K562 (cell line): ENCODE data around the gene VPREB3. TPM values are rescaled to one million over a fixed set of nuclear protein-coding genes. Genes with fewer than 3 reads are reported as not detected.

Source experiments
- CBFA2T2 ChIP-seq: fragments of 450-650 bp; conservative IDR thresholded peaks from 2 replicates; pipeline ENCODE4 v1.6.1; 2017; ENCODE audit warnings: mild to moderate bottlenecking
- FOXK2 ChIP-seq, 2 experiments: fragments of 450-650 bp; IDR thresholded peaks in 1 of 2; conservative IDR thresholded peaks in 1 of 2; 2 replicates each; pipeline ENCODE4 v1.6.1; 2016; ENCODE audit warnings: low read depth in 2 of 2, mild to moderate bottlenecking in 1 of 2
- HIVEP1 ChIP-seq: fragments of 250-450 bp; sonication (Bioruptor Pico); IDR thresholded peaks from 2 replicates; pipeline ENCODE4 v1.4.0; 2020; ENCODE audit warnings: mild to moderate bottlenecking
- MAFK ChIP-seq: IDR thresholded peaks from 2 replicates; pipeline ENCODE4 v1.6.1; 2011; ENCODE audit warnings: low read length, improper control_type of control experiment
- MECOM ChIP-seq: fragments of 250-450 bp; sonication (Bioruptor Pico); IDR thresholded peaks from 2 replicates; pipeline ENCODE4 v1.8.0; 2022; ENCODE audit warnings: inconsistent platforms
- PHF20 ChIP-seq: fragments of 450-650 bp; IDR thresholded peaks from 2 replicates; pipeline ENCODE4 v1.6.1; 2018; ENCODE audit not compliant: partially characterized antibody
- RNF2 ChIP-seq: sonication (generic); IDR thresholded peaks from 2 replicates; pipeline ENCODE4 v1.6.1; 2016
- SIRT6 ChIP-seq: IDR thresholded peaks from one replicate; pipeline ENCODE4 v1.6.1; 2012; ENCODE audit warnings: low read depth, mild to moderate bottlenecking, control low read depth, inconsistent platforms, low read length, moderate library complexity
- SNRNP70 ChIP-seq: fragments of 200-400 bp; formaldehyde crosslinking; optimal IDR thresholded peaks from 2 replicates; pipeline ENCODE3; 2017; ENCODE audit warnings: low read depth, low read length
- TAF1 ChIP-seq: IDR thresholded peaks from 2 replicates; pipeline ENCODE4 v1.6.1; 2011; ENCODE audit warnings: mild to moderate bottlenecking, low read length, moderate library complexity; ENCODE audit not compliant: insufficient read depth, control insufficient read depth, severe bottlenecking; ENCODE audit errors: extremely low read depth
- TAF7 ChIP-seq: fragments of 450-650 bp; IDR thresholded peaks from 2 replicates; pipeline ENCODE4 v1.6.1; 2016; ENCODE audit warnings: missing genetic modification characterization, missing compliant biosample characterization
- TAF9B ChIP-seq: fragments of 450-650 bp; IDR thresholded peaks from 2 replicates; pipeline ENCODE4 v1.6.1; 2018; ENCODE audit warnings: mild to moderate bottlenecking; ENCODE audit not compliant: partially characterized antibody
- TRIM24 ChIP-seq, 2 experiments: fragments of 450-650 bp; IDR thresholded peaks; 2 replicates each; pipeline ENCODE4 v1.6.1; 2016
- ZNF436 ChIP-seq: fragments of 250-450, 450-650 bp; sonication (Bioruptor Pico); formaldehyde crosslinking; IDR thresholded peaks from 2 replicates; pipeline ENCODE4 v1.7.0; 2020; ENCODE audit warnings: mild to moderate bottlenecking
- ZNF507 ChIP-seq: conservative IDR thresholded peaks from 2 replicates; pipeline ENCODE4 v1.6.1; 2017; ENCODE audit warnings: missing genetic modification characterization, missing compliant biosample characterization
- ZNF778 ChIP-seq: fragments of 450-650 bp; formaldehyde crosslinking; IDR thresholded peaks from 2 replicates; pipeline ENCODE4 v1.4.0; 2020; ENCODE audit warnings: mild to moderate bottlenecking, moderate library complexity
- ZNF780A ChIP-seq: fragments of 250-450 bp; sonication (Bioruptor Pico); IDR thresholded peaks from 2 replicates; pipeline ENCODE4 v1.5.0; 2021; ENCODE audit warnings: mild to moderate bottlenecking
- polyA plus RNA-seq, 8 experiments: library from polyadenylated mRNA; depleted of rRNA in 4 of 8; stranded (reverse) in 5 of 8; unstranded in 3 of 8; fragments of >200 nt; fragmentation: Nextera tagmentation in 2 of 8; fragmentation: Illumina TruSeq in 1 of 8; extraction: Ambion mirVana in 2 of 8; extraction: Trizol in 1 of 8; gene quantifications; 2 replicates each; pipeline versions ENCODE4 v1.2.1 to v1.2.3, GENCODE V29; 2011 to 2014; ENCODE audit warnings: inconsistent platforms in 1 of 8, missing spikeins in 1 of 8
- total RNA-seq, 7 experiments: library from RNA; depleted of rRNA in 6 of 7; stranded (reverse); fragments of >200 nt in 6 of 7; fragmentation: Illumina TruSeq in 2 of 7; extraction: Trizol in 2 of 7; gene quantifications; 2 replicates each; pipeline versions ENCODE4 v1.2.1 to v1.2.3, GENCODE V29; 2011 to 2021; ENCODE audit warnings: low replicate concordance in 1 of 7
- TF ChIP-seq, protein P1 (sequence below): fragments of 250-450 bp; sonication (Bioruptor Pico); IDR thresholded peaks from 2 replicates; pipeline ENCODE4 v1.5.0; 2021; ENCODE audit warnings: mild to moderate bottlenecking, borderline replicate concordance
- TF ChIP-seq, protein P2 (sequence below): fragments of 250-450 bp; sonication (Bioruptor Pico); IDR thresholded peaks from 2 replicates; pipeline ENCODE4 v1.4.0; 2020
- TF ChIP-seq, protein P3 (sequence below): fragments of 450-650 bp; IDR thresholded peaks from 2 replicates; pipeline ENCODE4 v1.6.1; 2016; ENCODE audit warnings: low read depth, mild to moderate bottlenecking, moderate library complexity

The VPREB3 gene
- total and polyA plus RNA-seq, 9 of the 15 experiments (the other 6 are each of a cell fraction or from before 2014, with no cell fraction given): 0.14 to 0.71 (median 0.20) TPM; not detected in 6

DNA sequence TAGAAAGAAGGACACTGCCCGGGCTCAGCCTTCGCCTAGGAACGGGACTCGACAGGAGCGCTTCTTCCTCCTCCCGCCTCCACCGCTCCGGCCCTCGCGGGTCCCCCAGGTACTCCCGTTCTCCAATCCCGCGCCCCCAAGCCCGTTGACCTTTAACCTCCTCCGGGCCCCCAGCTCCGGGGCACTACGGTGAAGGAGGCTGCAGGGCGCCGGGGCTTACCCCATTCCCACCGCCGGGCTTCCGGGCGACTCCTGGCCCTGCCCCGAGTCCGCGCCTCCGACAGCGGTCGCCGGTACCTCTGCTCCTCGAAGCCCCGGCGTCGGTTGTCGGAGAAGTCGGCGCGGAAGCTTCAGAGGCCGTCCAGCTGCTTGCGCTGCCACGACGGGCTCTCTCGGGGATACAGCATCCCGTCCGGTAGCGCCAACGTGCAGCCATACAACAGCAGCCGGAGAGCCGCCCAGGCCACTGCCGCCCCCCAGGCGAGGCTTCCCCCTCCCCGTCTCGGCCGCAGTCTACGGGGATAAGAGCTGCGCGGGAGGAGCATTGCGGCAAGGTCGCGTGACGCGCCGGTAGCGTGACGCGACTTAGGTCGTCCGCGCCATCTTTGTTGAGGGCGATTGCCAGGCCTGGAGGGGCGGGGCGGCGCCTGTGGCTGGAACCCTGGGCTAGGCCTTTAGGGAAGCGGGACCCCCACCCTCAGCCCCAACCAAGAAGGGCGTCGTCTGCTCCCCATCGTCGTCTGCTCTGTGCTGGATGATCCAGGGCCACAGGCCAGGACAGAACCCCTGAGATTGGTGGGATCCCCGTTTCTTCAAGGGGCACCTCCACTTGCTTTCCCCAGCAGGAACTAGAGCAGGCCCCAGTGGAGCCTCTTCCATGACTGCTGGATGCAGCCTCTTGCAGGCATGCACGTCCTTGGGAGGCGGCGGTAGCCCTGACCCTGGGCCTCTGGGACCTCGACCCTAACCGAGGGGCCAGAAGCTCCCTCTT is 37.1 kb downstream of the VPREB3 start (continued):
- no peak for TF ChIP-seq MAFK
- no peak for TF ChIP-seq SIRT6
- TF ChIP-seq FOXK2 (conservative IDR thresholded peaks at IDR 0.05 in 1 of 2, IDR thresholded peaks at IDR 0.05 in 1 of 2; ENCODE audit: low read depth in 2 of 2): no peak
- TF ChIP-seq, protein P1, sequence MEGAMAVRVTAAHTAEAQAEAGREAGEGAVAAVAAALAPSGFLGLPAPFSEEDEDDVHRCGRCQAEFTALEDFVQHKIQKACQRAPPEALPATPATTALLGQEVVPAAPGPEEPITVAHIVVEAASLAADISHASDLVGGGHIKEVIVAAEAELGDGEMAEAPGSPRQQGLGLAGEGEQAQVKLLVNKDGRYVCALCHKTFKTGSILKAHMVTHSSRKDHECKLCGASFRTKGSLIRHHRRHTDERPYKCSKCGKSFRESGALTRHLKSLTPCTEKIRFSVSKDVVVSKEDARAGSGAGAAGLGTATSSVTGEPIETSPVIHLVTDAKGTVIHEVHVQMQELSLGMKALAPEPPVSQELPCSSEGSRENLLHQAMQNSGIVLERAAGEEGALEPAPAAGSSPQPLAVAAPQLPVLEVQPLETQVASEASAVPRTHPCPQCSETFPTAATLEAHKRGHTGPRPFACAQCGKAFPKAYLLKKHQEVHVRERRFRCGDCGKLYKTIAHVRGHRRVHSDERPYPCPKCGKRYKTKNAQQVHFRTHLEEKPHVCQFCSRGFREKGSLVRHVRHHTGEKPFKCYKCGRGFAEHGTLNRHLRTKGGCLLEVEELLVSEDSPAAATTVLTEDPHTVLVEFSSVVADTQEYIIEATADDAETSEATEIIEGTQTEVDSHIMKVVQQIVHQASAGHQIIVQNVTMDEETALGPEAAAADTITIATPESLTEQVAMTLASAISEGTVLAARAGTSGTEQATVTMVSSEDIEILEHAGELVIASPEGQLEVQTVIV (CRISPR knock-in tag): no peak
- TF ChIP-seq TAF7: no peak
- no peak for TF ChIP-seq ZNF436 (CRISPR knock-in tag)
- TF ChIP-seq RNF2: no peak
- TF ChIP-seq, protein P2, sequence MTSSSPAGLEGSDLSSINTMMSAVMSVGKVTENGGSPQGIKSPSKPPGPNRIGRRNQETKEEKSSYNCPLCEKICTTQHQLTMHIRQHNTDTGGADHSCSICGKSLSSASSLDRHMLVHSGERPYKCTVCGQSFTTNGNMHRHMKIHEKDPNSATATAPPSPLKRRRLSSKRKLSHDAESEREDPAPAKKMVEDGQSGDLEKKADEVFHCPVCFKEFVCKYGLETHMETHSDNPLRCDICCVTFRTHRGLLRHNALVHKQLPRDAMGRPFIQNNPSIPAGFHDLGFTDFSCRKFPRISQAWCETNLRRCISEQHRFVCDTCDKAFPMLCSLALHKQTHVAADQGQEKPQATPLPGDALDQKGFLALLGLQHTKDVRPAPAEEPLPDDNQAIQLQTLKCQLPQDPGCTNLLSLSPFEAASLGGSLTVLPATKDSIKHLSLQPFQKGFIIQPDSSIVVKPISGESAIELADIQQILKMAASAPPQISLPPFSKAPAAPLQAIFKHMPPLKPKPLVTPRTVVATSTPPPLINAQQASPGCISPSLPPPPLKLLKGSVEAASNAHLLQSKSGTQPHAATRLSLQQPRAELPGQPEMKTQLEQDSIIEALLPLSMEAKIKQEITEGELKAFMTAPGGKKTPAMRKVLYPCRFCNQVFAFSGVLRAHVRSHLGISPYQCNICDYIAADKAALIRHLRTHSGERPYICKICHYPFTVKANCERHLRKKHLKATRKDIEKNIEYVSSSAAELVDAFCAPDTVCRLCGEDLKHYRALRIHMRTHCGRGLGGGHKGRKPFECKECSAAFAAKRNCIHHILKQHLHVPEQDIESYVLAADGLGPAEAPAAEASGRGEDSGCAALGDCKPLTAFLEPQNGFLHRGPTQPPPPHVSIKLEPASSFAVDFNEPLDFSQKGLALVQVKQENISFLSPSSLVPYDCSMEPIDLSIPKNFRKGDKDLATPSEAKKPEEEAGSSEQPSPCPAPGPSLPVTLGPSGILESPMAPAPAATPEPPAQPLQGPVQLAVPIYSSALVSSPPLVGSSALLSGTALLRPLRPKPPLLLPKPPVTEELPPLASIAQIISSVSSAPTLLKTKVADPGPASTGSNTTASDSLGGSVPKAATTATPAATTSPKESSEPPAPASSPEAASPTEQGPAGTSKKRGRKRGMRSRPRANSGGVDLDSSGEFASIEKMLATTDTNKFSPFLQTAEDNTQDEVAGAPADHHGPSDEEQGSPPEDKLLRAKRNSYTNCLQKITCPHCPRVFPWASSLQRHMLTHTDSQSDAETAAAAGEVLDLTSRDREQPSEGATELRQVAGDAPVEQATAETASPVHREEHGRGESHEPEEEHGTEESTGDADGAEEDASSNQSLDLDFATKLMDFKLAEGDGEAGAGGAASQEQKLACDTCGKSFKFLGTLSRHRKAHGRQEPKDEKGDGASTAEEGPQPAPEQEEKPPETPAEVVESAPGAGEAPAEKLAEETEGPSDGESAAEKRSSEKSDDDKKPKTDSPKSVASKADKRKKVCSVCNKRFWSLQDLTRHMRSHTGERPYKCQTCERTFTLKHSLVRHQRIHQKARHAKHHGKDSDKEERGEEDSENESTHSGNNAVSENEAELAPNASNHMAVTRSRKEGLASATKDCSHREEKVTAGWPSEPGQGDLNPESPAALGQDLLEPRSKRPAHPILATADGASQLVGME: no peak
- no peak for TF ChIP-seq ZNF780A (CRISPR knock-in tag)
- TF ChIP-seq TAF1: peak; percentile 38
- TF ChIP-seq, protein P3, sequence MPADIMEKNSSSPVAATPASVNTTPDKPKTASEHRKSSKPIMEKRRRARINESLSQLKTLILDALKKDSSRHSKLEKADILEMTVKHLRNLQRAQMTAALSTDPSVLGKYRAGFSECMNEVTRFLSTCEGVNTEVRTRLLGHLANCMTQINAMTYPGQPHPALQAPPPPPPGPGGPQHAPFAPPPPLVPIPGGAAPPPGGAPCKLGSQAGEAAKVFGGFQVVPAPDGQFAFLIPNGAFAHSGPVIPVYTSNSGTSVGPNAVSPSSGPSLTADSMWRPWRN: no peak
- peak; percentile 40 for TF ChIP-seq CBFA2T2
- no peak for TF ChIP-seq ZNF778
- TF ChIP-seq HIVEP1 (CRISPR knock-in tag): no peak
- no peak for TF ChIP-seq SNRNP70
- TF ChIP-seq PHF20: peak; percentile 48
- peak; percentile 13 for TF ChIP-seq TAF9B
- TF ChIP-seq TRIM24 (IDR thresholded peaks at IDR 0.05): no peak; a peak in 1 of 4 replicates
- TF ChIP-seq ZNF507 (tag): no peak
- TF ChIP-seq MECOM (CRISPR knock-in tag): no peak
